Endothelial cell of umbilical vein (primary cell): ENCODE results near the gene STK10. TPM values are rescaled to one million over a fixed set of nuclear protein-coding genes. Genes with fewer than 3 reads are reported as not detected.

Source experiments
- BruUV-seq: library from RNA; stranded (reverse); fragments of 400-500 nt; replicated peaks from 2 replicates; lab custom pipeline; 2021; lab: Mats Ljungman, UMichigan
- CTCF ChIA-PET: fragments of 300-600, 350-600 bp; sonication (Branson Sonifier 250); formaldehyde crosslinking; loops from one replicate; lab custom pipeline; 2021; ENCODE audit warnings: antibody characterized with exemption, inconsistent platforms; lab: Charles Lee
- POLR2A ChIA-PET: fragments of 300-600, 350-600 bp; sonication (Branson Sonifier 250); formaldehyde crosslinking; loops from one replicate; lab custom pipeline; 2021; ENCODE audit warnings: antibody characterized with exemption, inconsistent platforms; lab: Charles Lee
- DNase-seq: peaks from one replicate; pipeline ENCODE4 v3.0.0-alpha.2; 2011; ENCODE audit warnings: low read depth, low spot score
- FAIRE-seq: peaks from 2 replicates; lab custom pipeline; 2011; peaks lifted over from hg19 to GRCh38; lab: Jason Lieb, UNC
- H2AFZ ChIP-seq: 2 replicates; pipeline ENCODE4 v1.6.0; 2012; ENCODE audit warnings: low read depth, low read length, control low read depth, inconsistent platforms
- H3K27ac ChIP-seq: 2 replicates; pipeline ENCODE4 v1.5.1; 2011; ENCODE audit warnings: low read depth, mild to moderate bottlenecking, control low read depth, low read length, moderate library complexity; ENCODE audit not compliant: insufficient read depth
- H3K27me3 ChIP-seq, 2 experiments: 2 replicates each; pipeline versions ENCODE4 v1.6.0 to v1.6.1; 2011; ENCODE audit warnings: low read length in 2 of 2, mixed read lengths in 1 of 2; ENCODE audit not compliant: control insufficient read depth in 2 of 2, insufficient read depth in 2 of 2
- H3K36me3 ChIP-seq, 2 experiments: 2 replicates in 1 of 2; 3 replicates in 1 of 2; pipeline ENCODE4 v1.5.1; 2011; ENCODE audit warnings: low read length in 2 of 2, mild to moderate bottlenecking in 1 of 2, moderate library complexity in 1 of 2; ENCODE audit not compliant: control insufficient read depth in 2 of 2, insufficient read depth in 2 of 2; ENCODE audit errors: extremely low read depth in 1 of 2
- H3K4me1 ChIP-seq: 3 replicates; pipeline ENCODE4 v1.5.1; 2011; ENCODE audit warnings: mild to moderate bottlenecking, low read length; ENCODE audit not compliant: control insufficient read depth, insufficient read depth; ENCODE audit errors: extremely low read depth
- H3K4me2 ChIP-seq: 2 replicates; pipeline ENCODE4 v1.6.1; 2011; ENCODE audit warnings: low read length, control low read depth, mixed read lengths; ENCODE audit not compliant: insufficient read depth
- H3K4me3 ChIP-seq, 3 experiments: fragments of 200-600 bp in 1 of 3; sonication (generic), shearing (Covaris generic) in 1 of 3; replicated peaks in 1 of 3; 2 replicates each; pipeline ENCODE4 v1.5.1; 2011 to 2016; ENCODE audit warnings: control low read depth in 3 of 3, low read length in 3 of 3, mild to moderate bottlenecking in 2 of 3, inconsistent platforms in 1 of 3, low read depth in 1 of 3, moderate library complexity in 1 of 3; ENCODE audit not compliant: insufficient read depth in 1 of 3
- H3K79me2 ChIP-seq: 2 replicates; pipeline ENCODE4 v1.6.0; 2012; ENCODE audit warnings: low read length, inconsistent platforms; ENCODE audit not compliant: control insufficient read depth, insufficient read depth
- H3K9ac ChIP-seq: replicated peaks from 2 replicates; pipeline ENCODE3; 2011; ENCODE audit warnings: low read length, control low read depth; ENCODE audit not compliant: insufficient read depth; ENCODE audit errors: extremely low read depth
- H3K9me1 ChIP-seq: replicated peaks from 3 replicates; pipeline ENCODE4 v1.6.0; 2011; ENCODE audit warnings: mild to moderate bottlenecking, low read length; ENCODE audit not compliant: control insufficient read depth, insufficient read depth; ENCODE audit errors: extremely low read depth
- H3K9me3 ChIP-seq: replicated peaks from 2 replicates; pipeline ENCODE4 v1.5.1; 2012; ENCODE audit warnings: low read length, inconsistent platforms; ENCODE audit not compliant: control insufficient read depth, insufficient read depth
- H4K20me1 ChIP-seq: replicated peaks from 2 replicates; pipeline ENCODE3; 2011; ENCODE audit warnings: mild to moderate bottlenecking, low read length; ENCODE audit not compliant: control insufficient read depth, insufficient read depth; ENCODE audit errors: extremely low read depth
- CTCF ChIP-seq, 2 donors: IDR thresholded peaks; 1 replicate in 1 of 2; 2 replicates in 1 of 2; pipeline ENCODE4 v1.5.1; 2011; ENCODE audit warnings: low read length in 2 of 2, mild to moderate bottlenecking in 2 of 2, moderate library complexity in 2 of 2, control low read depth in 1 of 2, inconsistent platforms in 1 of 2, low read depth in 1 of 2; ENCODE audit not compliant: insufficient read depth in 1 of 2; ENCODE audit errors: extremely low read depth in 1 of 2
- EZH2 ChIP-seq: IDR thresholded peaks from 2 replicates; pipeline ENCODE4 v1.6.1; 2012; ENCODE audit warnings: borderline replicate concordance, low read depth, mild to moderate bottlenecking, moderate library complexity, low read length, inconsistent platforms; ENCODE audit not compliant: severe bottlenecking
- FOS ChIP-seq: IDR thresholded peaks from 2 replicates; pipeline ENCODE4 v1.6.1; 2011; ENCODE audit warnings: mild to moderate bottlenecking, low read length, moderate library complexity, borderline replicate concordance; ENCODE audit not compliant: insufficient read depth
- GATA2 ChIP-seq: IDR thresholded peaks from 2 replicates; pipeline ENCODE4 v1.7.0; 2011; ENCODE audit warnings: low read depth, mild to moderate bottlenecking, moderate library complexity, mixed read lengths, low read length; ENCODE audit not compliant: insufficient read length, insufficient read depth
- JUN ChIP-seq: IDR thresholded peaks from 2 replicates; pipeline ENCODE4 v1.6.1; 2011; ENCODE audit warnings: borderline replicate concordance, low read depth; ENCODE audit not compliant: insufficient read length, insufficient read depth
- MYC ChIP-seq: IDR thresholded peaks from one replicate; pipeline ENCODE4 v1.6.1; 2011; ENCODE audit warnings: mild to moderate bottlenecking, low read depth, low read length
- POLR2A ChIP-seq: IDR thresholded peaks from 2 replicates; pipeline ENCODE4 v1.6.1; 2012; ENCODE audit warnings: low read depth, mild to moderate bottlenecking, control low read depth, low read length
- POLR2AphosphoS5 ChIP-seq: IDR thresholded peaks from 2 replicates; pipeline ENCODE4 v1.6.1; 2012; ENCODE audit warnings: low read depth, mild to moderate bottlenecking, control low read depth, low read length, moderate library complexity; ENCODE audit not compliant: insufficient read depth
- dilution Hi-C: fragments of 300-500 bp; cut with MboI; formaldehyde crosslinking; loops from one replicate; pipeline ENCODE4 v1.15.0; 2019; ENCODE audit warnings: low sequenced_read_pairs; ENCODE audit not compliant: extremely low pct_ligation_motif_present
- intact Hi-C: fragments of 100-400 bp; cut with micrococcal nuclease; formaldehyde crosslinking; loops from one replicate; pipeline ENCODE4 v1.10.0; 2022
- polyA plus RNA-seq, 4 experiments: library from polyadenylated mRNA; depleted of rRNA in 3 of 4; stranded (reverse) in 3 of 4; unstranded in 1 of 4; fragments of >200 nt; gene quantifications; 2 replicates each; pipeline versions ENCODE4 v1.2.1 to v1.2.3, GENCODE V29; 2011 to 2012; ENCODE audit warnings: missing spikeins in 1 of 4
- total RNA-seq: library from RNA; stranded (reverse); gene quantifications from 2 replicates; pipeline ENCODE4 v1.2.3, GENCODE V29; 2021

The STK10 gene
- total and polyA plus RNA-seq, 2 donors (not counting 3 experiments of a cell fraction or from before 2014, with no cell fraction given) = 16.9 to 47.2 TPM

- no TSS peak for BruUV-seq
- Histone ChIP-seq H3K4me3 (no peak overlapping the region), H3K9me1 (no peaks in the 10 kb centered on the region), H3K4me2 (no peak overlapping the region), H3K9me3 (no peaks in the 10 kb centered on the region), H4K20me1 (no peaks in the 10 kb centered on the region), H3K4me1 (peaks cover 18% of the 10 kb centered on the region), H3K9ac (no peak overlapping the region), H3K27ac (no peak overlapping the region), H3K36me3 (peaks cover 0 to 3% of the 10 kb centered on the region in 2 experiments), H2AFZ (no peak overlapping the region), H3K27me3 (no peaks in the 10 kb centered on the region), H3K79me2 (no peaks in the 10 kb centered on the region)
- intact Hi-C loops (loop anchor here (5.0 kb wide), 1 partner anchor 47 kb away; no protein-coding TSS in a partner anchor), dilution Hi-C loops (no loop called here)
- no peak for FAIRE-seq
- ChIA-PET CTCF (interaction anchor here (0.7 to 7.0 kb wide), 7 partner anchors 45 to 192 kb away, joined by 3 to 142 read pairs (median 9); partner anchors contain the start of genes EFCAB9, STK10 and UBTD2), POLR2A (no interaction called here)
- TF ChIP-seq GATA2 (no peak), FOS (no peak), CTCF (IDR thresholded peaks at IDR 0.05; ENCODE audit: extremely low read depth in 1 of 2, insufficient read depth in 1 of 2, low read depth in 1 of 2, low read length in 2 of 2) (no peak), POLR2AphosphoS5 (no peak), EZH2 (no peak), POLR2A (no peak), JUN (no peak), MYC (no peak)
- no peak for DNase-seq
Observed at GRCh38 chr5:172104021-172104420, 84.0 kb downstream of the STK10 start.
